ENCODE results near the gene SLFN12.

DNA sequence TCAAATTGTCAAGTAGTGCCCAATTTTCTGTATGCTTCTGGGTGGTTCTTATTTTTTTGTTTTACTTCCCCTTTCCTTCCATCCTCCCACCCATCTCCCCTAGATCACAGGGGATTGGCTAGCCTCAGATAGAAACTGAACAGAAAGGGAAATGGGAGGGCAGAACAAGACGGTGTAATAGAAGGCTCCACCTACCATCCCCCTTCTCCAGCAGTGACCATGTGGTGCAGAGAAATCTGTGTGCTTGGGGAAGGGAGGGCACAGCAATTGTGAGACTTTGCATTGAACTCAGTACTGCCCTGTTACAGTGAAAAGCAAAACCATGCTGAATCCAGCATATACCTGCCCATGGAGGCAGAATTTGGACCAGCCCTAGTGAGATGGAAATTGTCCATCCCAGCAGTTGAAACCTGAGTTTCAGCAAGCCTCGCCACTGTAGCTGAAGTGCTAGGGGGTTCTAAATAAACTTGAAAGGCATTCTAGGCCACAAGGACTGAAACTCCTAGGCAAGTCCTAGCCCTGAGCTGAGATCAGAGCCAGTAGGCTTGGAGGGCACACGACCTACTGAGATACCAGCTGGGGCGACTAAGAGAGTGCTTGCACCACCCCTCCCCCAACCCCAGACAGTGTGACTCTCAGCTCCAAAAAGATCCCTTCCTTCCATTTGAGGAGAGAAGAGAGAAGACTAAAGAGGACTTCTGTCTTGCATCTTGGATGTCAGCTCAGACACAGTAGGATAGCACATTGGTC lies 64.0 kb downstream of the SLFN12 start:
- TF ChIP-seq FOXP2 (optimal IDR thresholded peaks at IDR 0.05; ENCODE audit: control extremely low read depth, extremely low read length, insufficient read depth) = no peak
- TF ChIP-seq POLR2AphosphoS5 (IDR thresholded peaks at IDR 0.05; ENCODE audit: borderline replicate concordance, low read depth, low read length) = no peak

Data from SK-N-MC (cell line).